Bronchial epithelial cell (primary cell): Measurements from ENCODE around the gene ADNP. TPM values are rescaled to one million over a fixed set of nuclear protein-coding genes. Genes with fewer than 3 reads are reported as not detected.

Experiments
- DNase-seq: peaks from one replicate; pipeline ENCODE4 v3.0.0-alpha.2; 2010; ENCODE audit warnings: low read depth
- FAIRE-seq: peaks from 2 replicates; lab custom pipeline; 2011; peaks lifted over from hg19 to GRCh38; lab: Jason Lieb, UNC
- H3K27me3 ChIP-seq: 2 replicates; pipeline ENCODE4 v1.5.1; 2011; ENCODE audit warnings: low read length; ENCODE audit not compliant: control insufficient read depth, insufficient read depth
- H3K36me3 ChIP-seq: 2 replicates; pipeline ENCODE4 v1.5.1; 2011; ENCODE audit warnings: low read length; ENCODE audit not compliant: control insufficient read depth, insufficient read depth
- H3K4me3 ChIP-seq: 2 replicates; pipeline ENCODE4 v1.5.1; 2011; ENCODE audit warnings: mild to moderate bottlenecking, low read depth, low read length, control low read depth
- CTCF ChIP-seq: IDR thresholded peaks from 2 replicates; pipeline ENCODE4 v1.5.1; 2011; ENCODE audit warnings: mild to moderate bottlenecking, moderate library complexity, low read length, control low read depth, inconsistent platforms; ENCODE audit not compliant: insufficient read depth, severe bottlenecking
- total RNA-seq: library from RNA; depleted of rRNA; stranded (reverse); fragments of >200 nt; gene quantifications from 2 replicates; pipeline ENCODE4 v1.2.1, GENCODE V29; 2014

The ADNP gene
- total RNA-seq, 1 donor from 2014 or later, result 28.2 TPM

- DNase-seq (no peak), FAIRE-seq (no peak)
- Histone ChIP-seq H3K36me3 (peaks cover 3% of the 10 kb centered on the region), H3K27me3 (no peaks in the 10 kb centered on the region), H3K4me3 (no peak overlapping the region)
- no peak for TF ChIP-seq CTCF
Measured at GRCh38 chr20:50924261-50924920, 6.8 kb downstream of the ADNP start.

- DNase-seq (no peak), FAIRE-seq (no peak)
- no peak for TF ChIP-seq CTCF
- H3K36me3 ChIP-seq, result no peaks in the 10 kb centered on the region
- no peaks in the 10 kb centered on the region for H3K27me3 ChIP-seq
- H3K4me3 ChIP-seq, result no peak overlapping the region
Measured at GRCh38 chr20:50921803-50922501, 9.3 kb downstream of the ADNP start.

DNA sequence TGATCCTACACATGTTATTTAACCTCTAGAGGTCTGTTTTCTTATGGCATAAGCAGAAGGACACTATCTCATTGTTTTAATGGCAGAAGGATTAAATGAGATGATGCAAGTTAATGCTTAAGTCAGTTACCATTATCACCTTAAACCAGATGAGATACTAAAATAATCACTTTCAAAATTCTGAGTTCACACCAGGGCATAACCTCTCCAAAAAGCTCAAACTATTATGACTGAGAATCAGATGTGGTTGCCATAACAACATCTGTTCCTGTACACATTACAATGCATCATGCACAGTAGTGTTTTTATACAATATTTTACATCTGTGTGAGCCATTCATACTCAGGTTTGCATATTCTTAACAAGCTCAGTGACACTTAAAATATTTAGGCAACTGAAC is 10.2 kb downstream of the ADNP start:
- peak; percentile 48 for DNase-seq
- TF ChIP-seq CTCF, result no peak
- FAIRE-seq, result no peak
- Histone ChIP-seq H3K36me3 (no peaks in the 10 kb centered on the region), H3K27me3 (no peaks in the 10 kb centered on the region), H3K4me3 (no peak overlapping the region)

- peak; percentile 83 for FAIRE-seq
- H3K4me3 ChIP-seq, result no peak overlapping the region
- DNase-seq, result peak; percentile 98
- TF ChIP-seq CTCF, result no peak
- H3K27me3 ChIP-seq, result no peaks in the 10 kb centered on the region
- no peaks in the 10 kb centered on the region for H3K36me3 ChIP-seq
Measured at GRCh38 chr20:50919567-50919966, 11.7 kb downstream of the ADNP start.

- no peak overlapping the region for H3K4me3 ChIP-seq
- no peak for TF ChIP-seq CTCF
- H3K36me3 ChIP-seq, result no peaks in the 10 kb centered on the region
- no peak for FAIRE-seq
- peak; percentile 34 for DNase-seq
- H3K27me3 ChIP-seq, result no peaks in the 10 kb centered on the region
Measured at GRCh38 chr20:50918403-50918802, 12.8 kb downstream of the ADNP start.

- Histone ChIP-seq H3K4me3 (no peak overlapping the region), H3K36me3 (no peaks in the 10 kb centered on the region), H3K27me3 (no peaks in the 10 kb centered on the region)
- TF ChIP-seq CTCF, result no peak
- no peak for DNase-seq
- FAIRE-seq, result no peak
Measured at GRCh38 chr20:50916934-50917333, 14.3 kb downstream of the ADNP start.
